Hematopoietic multipotent progenitor cell treated with erythropoietin and hydrocortisone succinate and interleukin-3 and kit ligand, for 8 days (in vitro differentiated cells): ENCODE measurements around the gene RPGRIP1.
"Not testable (repeated sequence)": the region's sequence is repeated elsewhere in the genome, so short reads cannot be mapped to it uniquely, and the experiment has no call there.

ENCODE experiments used
- DNase-seq: peaks from one replicate; pipeline ENCODE4 v3.0.0-alpha.2; 2015

The RPGRIP1 gene

DNA sequence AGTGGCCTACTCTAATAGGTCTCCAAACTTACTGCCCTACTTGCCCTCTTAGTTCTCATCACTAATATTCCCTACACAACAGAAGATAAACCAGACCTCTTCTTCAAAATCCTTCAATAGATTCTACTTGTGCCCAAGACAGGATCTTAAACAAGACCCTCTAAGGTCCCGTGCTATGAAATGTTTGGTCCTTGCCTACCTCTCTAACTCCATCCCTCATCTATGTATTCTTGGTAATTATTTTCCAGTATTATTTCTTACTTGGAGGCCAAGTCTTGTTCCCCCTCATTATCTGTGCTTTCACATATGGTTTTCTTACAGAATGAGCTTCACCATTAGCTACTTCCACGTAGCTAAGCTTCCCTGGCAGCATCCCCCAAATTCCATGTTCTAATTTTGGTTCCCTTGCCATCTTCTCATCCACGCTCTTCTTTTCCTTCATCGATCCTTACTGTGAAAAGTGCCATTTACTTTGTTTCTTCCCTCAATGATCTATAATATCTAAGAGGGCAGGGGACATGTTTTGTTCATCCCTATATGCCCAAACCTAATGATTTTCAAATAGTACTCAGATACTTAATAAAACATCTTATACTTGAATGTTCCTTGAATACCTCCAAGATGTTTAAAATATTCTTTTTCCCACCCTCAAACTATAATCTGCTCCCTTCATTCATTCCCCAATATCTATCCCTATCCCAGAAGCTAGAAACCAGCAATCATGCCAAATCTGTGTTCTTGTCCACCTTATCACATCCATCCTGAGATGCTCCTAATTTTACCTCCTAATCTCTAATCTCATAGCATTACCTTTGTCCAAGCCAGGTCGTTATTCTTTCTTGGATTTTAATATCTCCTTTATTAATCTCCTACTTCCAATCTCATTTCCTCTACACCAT lies 20.7 kb upstream of the RPGRIP1 start:
- DNase-seq = no peak

DNA sequence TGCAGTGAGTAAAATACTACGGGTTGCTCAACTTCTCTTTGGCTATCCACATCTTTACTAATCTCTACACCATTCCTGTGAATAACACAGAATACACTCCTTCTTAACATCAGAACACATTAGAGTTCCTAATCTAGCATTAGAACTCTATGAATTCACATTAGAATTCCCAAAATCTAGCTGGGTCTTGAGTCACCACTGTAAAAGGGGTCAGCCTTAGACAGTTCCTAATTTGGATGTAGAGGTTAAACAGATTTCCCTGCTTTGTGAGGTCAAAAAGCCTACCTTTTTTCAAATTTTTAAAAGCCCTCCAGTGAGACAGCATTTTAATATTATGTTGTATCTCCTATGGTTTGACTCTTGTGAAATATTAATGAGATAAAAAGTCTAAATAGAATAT lies 18.1 kb upstream of the RPGRIP1 start:
- no peak for DNase-seq

DNA sequence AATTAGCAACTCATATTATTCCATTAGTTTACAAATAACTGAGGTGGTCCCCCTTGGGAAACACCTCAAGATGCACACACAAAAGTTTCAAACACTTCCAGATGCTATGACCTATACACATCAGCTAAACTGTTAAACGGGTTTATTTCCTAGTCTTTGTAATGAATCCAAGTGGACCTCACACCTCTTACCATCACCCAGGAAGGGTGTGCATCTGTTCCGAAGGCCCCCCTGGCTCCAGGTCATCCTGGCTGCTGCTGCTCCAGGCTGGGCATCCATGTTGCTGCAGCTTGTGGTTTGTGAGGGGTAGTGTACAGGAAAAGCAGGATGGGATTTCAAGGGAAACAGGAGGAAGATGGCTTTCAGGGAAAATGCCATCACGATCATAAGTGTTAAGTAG lies 17.5 kb upstream of the RPGRIP1 start:
- DNase-seq = no peak

DNA sequence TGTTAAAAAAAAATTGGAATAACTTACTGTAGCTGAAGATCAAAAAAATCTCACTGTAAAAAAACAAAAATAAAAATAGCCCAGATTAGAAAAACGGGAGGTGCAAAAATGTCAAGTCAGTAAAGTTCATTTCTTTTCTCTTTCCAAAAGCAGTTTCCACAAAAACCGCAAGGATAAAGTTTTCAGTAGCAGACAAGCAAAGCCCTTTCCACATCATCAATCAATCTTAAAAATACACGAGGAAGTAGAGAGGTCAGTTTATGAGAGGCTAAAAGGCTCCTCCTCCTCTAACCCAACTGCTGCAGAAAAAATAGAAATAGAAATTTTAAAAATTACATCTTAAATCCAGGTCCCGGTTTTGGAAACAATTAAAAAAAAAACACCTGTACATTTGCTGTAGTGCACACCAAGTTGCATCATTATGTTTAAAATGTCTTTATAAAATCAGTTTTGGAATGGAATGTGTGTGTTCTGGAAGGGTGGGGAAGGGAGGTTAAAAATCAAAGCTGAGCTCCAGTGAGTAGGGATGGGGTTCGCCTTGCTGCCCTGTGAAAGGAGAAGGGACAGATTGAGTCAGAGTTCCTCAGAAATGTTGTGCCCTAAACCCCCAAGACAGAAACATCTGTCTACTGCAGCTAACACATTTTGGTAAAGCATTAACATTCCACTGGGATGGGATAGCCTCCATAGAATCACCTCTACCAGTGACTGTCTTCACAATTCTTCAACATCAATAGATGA lies 16.4 kb upstream of the RPGRIP1 start:
- no peak for DNase-seq

DNA sequence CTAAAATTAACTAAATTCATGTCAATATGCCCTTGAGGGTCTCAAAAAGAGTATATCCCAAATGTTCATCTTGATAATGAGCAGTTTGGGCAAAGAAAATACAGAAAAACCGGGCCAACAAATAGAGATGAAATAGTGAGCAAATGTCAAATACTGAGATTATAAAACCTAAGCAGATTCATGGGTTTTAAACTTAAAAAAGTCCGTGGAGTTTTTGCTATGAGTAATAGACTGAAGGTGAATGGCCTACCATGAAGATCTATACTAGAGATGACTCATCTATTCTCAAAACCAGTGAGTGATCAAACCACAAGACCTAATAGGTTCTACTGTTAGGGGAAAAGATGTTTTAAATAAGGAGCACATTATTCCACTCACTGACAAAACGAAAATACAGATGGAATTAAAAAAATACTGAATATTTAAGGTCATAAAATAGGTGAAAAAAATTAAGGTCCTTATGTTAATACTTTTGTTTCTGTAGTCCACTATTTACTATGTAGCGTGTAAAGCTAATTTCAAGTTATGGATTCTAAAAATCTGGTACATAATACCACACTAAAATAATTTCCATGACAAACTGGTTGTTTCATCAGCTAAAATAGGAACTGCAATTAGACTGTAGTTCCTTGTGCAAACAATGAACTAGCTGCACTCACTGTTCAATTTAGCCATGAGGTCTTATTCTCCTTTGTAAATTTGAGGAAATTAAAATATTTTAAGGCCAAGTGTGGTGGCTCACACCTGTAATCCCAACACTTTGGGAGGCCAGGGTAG lies 15.7 kb upstream of the RPGRIP1 start:
- DNase-seq = peak; percentile 52

DNA sequence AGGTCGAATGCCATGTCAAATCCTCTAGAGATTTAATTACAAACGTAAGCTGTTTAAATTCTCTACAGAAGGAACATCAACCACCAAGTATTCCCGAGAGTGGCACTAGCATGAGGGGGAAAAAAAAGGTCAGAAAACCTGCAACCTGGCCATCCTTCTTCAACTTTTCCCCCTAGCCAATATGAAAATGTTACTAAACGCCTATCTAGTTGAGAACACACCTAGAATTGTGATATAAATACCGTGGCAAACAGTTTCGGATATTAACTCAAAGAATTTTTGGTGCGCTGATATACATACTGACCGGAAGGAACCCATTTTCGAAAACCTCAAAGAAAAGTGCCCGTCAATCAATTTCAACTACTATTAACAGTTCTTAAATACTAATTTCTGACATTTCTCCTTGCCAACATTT lies 12.4 kb upstream of the RPGRIP1 start:
- DNase-seq = no peak

DNA sequence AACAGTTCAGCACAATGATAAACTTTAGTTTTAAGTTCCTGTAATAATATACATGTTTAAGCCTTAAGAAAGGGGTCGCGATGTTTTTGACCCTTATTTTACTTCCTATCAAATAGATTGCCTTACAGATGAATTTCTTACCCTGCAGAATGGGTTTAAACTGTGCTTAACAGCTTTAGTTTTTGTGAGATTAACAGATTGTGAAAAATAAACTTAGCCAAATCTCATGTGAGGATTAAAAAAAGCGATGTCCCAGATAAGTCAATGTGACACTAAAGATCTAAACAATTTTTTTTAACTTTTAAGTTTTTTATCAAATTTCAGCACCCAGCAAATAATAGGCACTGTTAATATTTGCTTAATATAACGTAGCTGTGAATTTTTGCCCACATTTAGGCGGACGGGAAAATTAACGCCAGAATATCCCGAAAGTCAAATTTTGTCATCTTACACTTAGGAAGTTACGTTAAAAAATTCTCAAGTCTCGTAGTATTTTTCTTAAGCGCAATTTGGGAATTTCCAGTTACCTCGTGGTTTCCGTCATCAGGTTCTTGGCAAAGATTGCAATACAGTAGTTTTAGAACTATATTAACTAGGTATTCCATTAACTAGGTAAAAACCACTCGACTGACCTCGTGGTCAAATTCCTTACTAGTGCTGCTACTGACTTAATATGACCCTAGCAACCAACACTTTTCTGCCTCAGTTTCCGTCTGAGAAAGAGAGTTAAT lies 11.8 kb upstream of the RPGRIP1 start:
- DNase-seq = peak; percentile 43

DNA sequence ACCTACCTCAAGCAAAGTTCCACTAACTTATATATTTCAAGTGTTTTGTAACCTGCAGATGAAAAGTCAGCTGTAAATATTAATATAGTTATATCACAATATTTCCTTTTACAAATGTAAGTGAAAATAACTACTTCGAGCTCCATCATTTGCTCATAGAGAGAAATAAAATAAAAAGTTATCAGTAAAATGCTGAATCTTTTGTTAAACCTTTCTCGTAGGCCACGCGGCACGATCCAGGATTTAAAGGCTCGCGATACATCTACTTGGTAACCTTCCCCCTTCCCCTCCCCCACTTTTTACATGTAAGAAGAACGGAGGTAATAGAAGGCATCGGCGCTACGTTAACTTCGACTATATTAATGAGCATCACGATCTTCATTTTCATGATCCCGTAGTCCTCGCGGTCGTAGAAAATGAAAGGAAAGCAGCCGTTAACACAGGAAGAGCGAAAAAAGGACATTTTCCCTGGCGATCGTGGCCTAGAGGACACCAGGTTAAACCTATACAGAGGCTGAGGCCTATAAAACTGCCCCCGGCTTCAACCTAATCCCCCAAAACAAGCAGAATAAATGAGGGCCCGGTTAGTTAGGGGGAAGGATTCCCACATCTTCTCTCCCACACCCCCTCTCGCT lies 11.1 kb upstream of the RPGRIP1 start:
- peak; percentile 70 for DNase-seq

DNA sequence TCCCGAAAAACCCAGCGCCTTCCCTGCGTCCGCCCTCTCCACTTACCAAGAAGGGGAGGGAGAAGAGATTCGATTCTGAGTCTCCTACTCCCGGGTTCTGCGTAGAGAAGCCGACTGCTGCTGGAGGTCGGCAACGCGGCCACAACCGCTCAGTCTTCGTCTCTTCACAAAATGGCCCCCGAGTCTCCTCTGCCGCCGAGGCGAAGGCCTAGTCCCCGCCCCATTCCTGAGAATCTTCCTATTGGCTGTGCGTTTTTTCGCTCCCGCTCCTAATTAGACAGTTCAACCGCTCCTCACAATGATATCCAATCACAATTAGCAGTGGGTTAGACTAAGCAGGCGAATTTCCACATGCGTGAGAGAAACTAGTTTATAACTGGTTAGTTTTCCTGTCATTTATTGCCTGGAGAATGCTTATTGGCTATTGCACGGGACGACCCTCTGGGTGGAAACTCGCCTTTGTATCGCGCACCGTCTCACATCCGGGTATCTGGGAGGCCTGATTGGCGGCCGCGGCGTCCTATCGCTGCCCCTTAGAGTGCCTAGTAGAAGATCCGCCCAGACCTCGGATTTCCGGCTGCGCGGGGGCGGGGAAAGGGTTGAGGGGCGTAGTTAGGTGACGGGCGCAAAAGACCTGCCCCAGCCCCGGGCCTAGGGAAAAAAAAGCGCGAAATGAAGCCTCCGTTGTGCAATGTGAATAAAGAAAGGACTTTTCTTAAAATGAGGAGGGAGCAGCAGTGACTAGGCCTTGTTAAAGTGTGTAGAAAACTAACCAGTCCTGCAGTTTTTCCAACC lies 10.4 kb upstream of the RPGRIP1 start, which contains the start of gene HNRNPC:
Gene HNRNPC, minus strand, starts transcription at position 191 of the 795 bp plus-strand sequence. CDS start 35,249 bp downstream, outside the sequence.
- peak; percentile 100 for DNase-seq

DNA sequence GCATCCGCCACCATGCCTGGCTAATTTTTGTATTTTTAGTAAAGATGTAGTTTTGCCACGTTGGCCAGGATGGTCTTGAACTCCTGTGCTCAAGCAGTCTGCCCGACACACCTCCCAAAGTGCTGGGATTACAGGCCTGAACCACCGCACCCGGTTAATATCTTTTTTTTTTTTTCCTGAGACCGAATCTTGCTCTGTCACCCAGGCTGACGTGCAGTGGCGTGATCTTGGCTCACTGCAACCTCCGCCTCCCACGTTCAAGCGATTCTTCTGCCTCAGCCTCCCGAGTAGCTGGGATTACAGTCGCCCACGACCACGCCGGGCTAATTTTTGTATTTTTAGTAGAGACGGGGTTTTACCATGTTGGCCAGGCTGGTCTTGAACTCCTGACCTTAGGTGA lies 7.2 kb upstream of the RPGRIP1 start:
- not testable (repeated sequence) for DNase-seq

DNA sequence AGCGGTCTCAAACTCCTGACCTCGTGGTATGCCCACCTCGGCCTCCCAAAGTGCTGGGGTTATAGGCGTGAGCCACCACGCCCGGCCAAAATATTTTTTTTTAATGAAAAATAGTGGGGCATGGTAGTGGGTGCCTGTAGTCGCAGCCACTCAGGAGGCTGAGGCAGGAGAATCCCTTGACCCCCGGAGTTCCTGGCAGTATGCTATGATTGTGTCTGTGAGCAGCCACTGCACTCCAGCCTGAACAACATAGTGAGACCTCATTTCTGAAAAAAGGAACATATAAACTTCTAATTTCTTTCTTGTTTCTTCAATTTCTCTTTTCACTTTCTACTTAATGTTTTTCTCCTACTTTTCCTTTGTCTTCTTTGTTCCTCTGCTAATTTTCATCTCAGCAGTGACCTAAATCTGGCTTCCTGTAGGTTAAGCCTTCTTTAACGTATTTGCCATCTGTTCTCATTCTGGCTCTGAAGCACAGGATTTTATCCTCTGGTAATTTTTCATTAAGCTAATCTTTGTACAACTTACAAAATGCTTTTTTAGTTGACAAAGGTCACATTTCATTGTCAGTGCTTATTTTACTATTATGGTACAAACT lies 4.5 kb upstream of the RPGRIP1 start:
- no peak for DNase-seq

DNA sequence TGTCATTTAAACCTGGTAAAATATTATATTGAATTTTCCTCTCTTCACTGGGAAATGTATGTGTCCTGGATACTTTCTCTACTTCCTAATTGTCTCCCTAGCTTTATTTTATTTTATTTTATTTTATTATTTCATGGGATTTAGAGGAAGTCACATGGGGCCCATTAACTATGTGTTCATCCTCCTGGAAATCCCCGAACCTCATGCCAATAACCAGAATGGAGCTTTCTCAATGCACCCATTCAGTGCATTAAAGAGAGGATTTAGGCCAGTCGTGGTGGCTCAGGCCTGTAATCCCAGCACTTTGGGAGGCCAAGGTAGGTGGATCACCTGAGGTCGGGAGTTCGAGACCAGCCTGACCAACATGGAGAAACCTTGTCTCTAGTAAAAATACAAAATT lies 1.3 kb upstream of the RPGRIP1 start:
- DNase-seq = no peak

DNA sequence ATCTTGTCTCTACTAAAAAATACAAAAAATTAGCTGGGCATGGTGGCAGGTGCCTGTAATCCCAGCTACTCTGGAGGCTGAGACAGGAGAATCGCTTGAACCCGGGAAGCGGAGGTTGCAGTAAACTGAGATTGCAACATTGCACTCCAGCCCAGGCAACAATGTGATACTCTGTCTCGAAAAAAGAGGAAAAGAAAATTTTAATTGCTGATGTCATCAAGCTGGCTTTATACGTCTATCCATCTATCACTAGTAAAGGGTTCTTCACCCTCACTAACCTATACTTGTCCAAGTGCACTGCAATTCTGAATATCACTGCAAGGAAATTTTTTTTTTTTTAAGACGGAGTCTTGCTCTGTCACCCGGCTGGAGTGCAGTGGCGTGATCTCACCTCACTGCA lies 2.0 kb downstream of the RPGRIP1 start:
- DNase-seq = not testable (repeated sequence)

DNA sequence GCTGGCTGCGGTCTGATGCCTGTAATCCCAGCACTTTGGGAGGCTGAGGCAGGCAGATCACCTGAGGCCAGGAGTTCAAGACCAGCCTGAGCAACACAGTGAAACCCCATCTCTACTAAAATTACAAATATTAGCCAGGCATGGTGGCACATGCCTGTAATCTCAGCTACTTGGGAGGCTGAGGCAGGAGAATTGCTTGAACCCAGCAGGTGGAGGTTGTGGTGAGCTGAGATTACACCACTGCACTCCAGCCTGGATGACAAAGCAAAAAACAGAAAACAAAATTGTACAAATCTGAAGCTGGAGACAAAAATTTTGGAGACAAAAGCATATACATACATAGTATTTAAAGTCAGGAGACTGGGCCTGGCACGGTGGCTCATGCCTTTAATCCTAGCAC lies 6.6 kb downstream of the RPGRIP1 start:
- not testable (repeated sequence) for DNase-seq

DNA sequence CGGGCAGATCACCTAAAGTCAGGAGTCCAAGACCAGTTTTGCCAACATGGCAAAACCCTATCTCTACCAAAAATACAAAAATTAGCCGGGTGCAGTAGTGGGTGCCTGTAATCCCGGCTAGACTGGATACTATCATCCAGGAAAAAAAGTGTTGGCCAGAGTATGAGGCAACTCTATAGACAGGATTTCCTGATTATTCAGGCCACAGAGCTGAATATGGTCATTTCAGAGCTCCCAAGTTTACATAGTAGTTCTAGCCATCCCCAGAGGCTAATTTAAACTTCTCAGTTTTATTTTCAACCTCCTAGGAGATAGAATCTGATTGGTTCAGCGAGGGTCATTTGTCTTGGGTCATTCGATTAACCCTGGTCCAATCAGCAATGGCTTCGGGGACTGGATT lies 7.3 kb downstream of the RPGRIP1 start:
- no peak for DNase-seq

DNA sequence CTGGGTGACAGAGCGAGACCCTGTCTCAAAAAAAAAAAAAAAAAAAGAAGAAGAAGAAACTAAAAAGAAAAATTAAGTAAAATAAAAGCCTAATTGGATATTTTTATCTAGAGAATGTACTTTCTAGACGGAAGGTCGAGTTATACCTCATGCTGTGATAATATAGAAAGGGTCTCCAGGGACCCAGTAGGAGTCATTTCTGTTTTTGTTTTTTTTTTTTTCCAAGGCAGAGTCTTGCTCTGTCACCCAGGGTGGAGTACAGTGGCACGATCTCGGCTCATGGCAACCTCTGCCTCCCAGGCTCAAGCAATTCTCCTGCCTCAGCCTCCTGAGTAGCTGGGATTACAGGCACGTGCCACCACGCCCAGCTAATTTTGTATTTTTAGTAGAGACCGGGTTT lies 14.1 kb downstream of the RPGRIP1 start:
- not testable (repeated sequence) for DNase-seq

DNA sequence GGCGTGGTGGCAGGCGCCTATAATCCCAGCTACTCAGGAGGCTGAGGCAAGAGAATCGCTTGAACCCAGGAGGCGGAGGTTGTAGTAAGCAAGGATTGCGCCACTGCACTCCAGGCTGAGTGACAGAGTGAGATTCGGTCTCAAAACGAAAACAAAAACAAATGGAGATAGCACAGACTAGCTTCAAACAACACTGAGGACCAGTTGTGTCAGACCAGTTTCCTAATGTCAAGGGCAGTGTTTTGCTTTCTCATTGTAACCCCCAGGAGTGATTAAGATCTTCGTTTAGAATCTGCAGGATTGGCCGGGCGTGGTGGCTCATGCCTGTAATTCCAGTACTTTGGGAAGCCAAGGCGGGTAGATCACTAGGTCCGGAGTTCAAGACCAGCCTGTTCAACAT lies 18.5 kb downstream of the RPGRIP1 start:
- DNase-seq = no peak

DNA sequence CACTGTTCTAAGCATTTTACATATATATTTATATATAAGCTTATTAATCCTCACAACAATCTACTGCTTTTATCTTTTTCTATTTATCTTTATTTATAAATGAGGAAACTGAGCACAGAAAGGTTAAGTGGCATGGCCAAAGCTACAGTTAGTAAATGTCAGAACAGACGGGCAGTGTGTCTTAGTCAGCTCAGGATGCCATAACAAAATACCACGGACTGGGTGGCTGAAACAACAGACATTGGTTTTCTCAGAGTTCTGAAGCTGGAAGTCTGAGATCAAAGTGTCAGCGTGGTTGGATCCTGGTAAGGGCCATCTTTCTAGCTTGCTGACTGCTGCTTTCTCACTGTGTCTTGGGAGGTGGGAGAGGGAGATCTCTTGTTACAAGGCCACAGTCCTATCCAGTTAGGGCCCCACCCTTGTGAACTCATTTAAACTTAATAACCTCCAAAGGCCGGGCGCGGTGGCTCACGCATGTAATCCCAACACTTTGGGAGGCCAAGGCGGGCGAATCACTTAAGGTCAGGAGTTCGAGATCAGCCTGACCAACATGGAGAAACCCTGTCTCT lies 19.8 kb downstream of the RPGRIP1 start:
- no peak for DNase-seq

DNA sequence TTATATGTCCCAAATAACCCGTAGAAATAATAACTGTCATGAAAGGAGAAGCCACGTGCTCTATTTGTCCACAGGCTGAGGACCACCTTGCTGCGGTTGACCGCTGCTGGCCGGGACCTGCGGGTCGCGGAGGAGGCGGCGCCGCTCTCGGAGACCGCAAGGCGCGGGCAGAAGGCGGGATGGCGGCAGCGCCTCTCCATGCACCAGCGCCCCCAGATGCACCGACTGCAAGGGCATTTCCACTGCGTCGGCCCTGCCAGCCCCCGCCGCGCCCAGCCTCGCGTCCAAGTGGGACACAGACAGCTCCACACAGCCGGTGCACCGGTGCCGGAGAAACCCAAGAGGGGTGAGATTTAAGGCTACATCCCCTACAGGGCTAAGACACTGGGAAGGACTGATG lies 21.0 kb downstream of the RPGRIP1 start:
- DNase-seq = peak; percentile 21
